NCI-H1417 treated with DMSO at 0.1 percent for 48 hours (cell line): ENCODE measurements around the gene IFNL2.
"Not testable (repeated sequence)": the region's sequence is repeated elsewhere in the genome, so short reads cannot be mapped to it uniquely, and the experiment has no call there.

Source experiments
- DNase-seq: peaks from one replicate; lab custom pipeline; 2025; lab: John Stamatoyannopoulos, UW

Gene IFNL2

GRCh38 chr19:39297931-39298634 lies 29.9 kb downstream of the IFNL2 start:
- DNase-seq = no peak

DNA sequence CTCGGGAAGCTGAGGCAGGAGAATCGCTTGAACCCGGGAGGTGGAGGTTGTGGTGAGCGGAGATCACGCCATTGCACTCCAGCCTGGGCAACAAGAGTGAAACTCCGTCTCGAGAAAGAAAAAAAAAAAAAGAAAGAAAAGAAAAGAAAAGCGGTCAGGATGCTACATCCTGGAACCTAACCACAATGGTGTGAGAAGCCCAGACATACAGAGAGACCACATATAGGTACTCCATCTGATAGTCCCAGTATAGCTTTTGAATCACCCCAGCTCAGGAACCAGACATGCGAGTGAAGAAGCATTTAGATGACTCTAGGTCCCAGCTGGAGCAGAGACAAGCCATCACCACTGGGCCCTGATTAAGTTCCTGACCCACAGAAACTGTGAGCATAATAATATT lies 31.2 kb downstream of the IFNL2 start:
- DNase-seq = no peak

DNA sequence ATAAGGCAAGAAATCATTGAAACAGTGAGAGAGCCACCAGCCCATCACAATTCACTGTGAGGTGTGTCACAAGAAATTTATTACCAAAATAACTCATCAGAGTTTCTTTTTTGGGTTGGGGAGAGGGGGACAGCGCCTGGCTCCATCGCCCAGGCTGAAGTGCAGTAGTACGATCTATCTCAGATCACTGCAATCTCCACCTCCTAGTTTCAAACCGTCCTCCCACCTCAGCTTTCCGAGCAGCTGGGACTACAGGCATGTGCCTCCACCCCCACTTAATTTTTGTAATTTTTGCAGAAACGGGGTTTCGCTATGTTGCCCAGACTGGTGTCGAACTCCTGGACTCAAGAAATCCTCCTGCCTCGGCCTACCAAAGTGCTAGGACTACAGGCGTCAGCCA lies 31.6 kb downstream of the IFNL2 start:
- no peak for DNase-seq

DNA sequence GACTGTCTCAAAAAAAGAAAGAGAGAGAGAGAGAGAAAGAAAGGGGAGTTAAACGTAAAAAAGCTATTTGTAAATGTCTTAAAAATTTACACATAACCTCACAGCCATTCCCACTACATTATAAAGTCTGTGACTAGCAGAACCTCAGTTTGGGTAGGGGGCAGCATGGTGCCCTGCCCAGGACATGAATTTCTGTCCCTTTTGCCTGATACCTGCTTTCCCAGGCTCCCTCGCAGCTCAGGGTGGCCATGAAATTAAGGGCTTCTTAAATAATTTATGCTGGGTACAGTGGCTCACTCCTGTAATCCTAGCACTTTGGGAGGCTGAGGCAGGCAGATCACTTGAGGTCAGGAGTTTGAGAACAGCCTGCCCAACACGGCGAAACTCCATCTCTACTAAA lies 32.8 kb downstream of the IFNL2 start:
- DNase-seq = no peak

DNA sequence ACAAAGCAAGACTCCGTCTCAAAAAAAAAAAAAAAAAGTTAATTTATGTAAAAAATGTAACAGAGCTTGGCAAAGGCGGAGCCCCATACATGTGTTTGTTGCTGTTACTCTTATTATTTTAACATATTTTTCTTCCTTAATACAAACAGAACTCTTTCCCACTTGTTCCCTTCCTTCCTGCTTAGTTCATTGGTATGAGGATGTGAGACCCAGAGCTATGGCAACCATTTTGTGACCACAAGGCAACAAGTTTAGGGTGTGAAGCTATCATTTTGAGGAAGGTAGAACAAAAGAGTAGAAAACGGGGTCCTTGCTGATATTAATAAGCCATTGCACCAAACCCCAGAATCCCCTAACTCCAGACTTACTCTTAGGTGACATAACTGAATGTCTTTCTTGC lies 33.4 kb downstream of the IFNL2 start:
- no peak for DNase-seq

GRCh38 chr19:39303373-39304184 lies 35.4 kb downstream of the IFNL2 start:
- DNase-seq = no peak

DNA sequence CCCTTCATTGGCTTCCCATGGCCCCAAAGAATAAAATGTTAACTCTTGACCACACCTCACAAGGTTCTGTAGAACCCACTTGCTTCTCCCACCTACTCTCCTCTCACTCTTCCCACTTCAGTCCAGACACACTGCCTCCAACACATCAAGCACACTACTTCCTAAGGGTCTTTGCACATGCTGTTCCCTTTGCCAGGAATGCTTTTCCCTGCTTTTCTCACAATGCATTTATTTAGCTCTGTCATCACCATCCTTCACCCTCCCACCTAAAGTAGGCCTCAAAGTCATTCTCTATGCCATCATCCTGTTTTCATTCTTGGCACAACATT lies 36.0 kb downstream of the IFNL2 start:
- no peak for DNase-seq

DNA sequence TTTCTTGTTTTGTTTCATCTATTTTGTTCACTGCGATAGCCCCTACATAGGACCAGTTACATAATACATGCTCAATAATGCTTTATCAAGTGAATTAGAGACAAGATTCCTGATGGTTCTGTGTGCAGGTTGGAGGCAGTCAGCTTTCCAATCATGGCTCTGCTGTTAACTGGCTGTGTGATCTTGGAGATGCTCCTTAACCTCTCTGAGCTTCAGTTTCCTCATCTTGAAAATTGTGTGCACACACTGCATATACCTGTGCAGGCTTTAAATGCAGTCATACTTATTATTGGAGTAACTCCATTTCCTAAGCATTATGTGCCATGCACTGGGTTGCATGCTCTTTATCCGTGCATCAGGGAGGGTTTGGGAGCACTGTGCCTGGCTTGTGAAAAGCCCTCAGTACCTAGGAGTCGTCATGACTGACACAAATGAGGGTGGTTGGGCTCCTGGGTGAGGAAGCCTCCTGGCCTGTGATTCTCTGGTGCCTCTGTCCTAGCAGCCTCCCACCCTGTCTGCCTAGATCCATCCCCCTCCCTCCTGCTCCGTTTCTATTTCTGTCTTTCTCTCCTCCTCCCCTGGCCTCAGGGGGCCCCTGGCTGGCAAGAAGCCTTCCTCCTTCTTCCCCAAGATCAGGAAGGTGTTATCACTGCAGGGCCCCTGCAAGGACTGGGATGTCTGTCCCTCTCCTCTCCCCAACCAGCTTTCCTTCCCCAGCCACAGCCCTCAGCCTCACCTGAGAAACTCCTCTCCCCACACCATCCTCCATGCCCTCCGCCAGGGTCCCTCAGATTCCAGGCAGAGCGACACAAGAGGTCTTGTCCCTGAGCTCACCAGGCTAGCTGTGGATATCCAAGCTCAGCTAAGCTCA lies 36.7 kb downstream of the IFNL2 start:
- no peak for DNase-seq

GRCh38 chr19:39306075-39306474 lies 37.9 kb downstream of the IFNL2 start:
- no peak for DNase-seq

DNA sequence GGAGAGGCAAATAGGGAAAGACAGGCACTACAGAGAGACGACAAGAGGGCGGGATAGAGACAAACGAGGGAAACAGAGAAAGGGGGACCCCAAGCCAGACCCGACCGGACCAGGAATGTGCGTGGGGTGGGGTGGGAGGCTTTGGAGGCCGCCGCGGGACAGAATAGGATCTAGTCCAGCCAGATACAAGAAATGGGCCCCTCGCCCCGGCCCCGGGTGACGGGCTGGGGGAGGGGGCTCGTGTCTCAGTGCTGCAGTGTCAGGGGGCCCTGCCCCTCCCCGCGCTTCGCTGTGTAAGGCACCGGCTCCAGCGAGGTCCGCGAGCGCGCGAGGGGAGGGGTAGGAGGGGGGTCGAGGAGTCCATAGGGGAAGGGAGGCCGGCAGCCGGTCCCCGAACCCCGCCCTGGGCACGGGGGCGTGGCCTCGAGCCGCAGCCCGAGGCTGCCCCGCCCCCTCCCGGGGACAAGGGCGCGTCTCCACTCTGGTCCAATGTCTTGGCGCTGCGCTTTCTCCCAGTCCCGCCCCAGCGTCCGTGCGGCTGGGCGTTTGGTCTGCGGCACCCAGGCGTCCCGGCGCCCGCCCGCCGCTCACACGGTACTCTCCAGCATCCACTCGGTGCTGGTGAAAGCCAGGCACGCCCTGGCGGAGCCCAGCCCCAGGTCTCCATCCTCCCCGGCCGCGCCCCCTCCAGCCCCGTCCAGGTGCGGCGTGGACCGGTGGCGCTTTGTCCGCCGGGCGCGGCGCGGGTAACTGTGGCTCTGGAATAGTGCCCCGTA lies 39.0 kb downstream of the IFNL2 start:
- DNase-seq = no peak

DNA sequence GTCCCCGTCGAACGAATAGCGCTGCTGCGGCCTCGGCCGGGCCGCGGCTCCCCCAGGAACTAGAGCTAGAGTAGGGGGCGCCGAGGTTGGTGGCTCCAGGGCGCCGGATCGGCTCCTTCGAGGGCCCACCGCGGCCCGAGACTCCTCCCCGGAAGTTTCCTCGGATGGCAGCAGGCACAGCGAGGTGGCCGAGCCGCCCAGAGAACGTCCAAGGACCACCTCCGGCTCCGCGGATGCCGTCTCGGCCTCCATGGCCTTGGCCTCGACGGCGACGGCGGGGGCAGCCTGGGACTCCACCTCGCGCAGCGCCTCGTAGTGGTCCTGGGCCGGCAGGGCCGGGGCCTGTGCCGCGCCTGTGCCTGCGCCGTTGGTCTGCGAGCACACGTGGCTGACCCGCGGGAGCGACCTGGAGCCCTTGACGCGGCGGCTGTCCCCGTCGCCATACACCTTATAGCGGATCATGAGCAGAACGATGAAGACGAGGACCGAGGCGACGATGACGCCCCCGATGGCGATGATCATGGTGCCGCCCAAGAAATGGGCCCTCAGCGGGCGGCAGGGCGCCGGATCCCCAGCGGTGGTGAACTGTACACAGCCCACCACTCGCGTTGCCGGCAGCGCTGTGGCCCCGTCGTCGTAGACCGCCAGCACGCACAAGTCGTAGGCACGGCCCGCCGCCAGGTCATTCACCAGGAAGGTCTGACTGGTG lies 39.8 kb downstream of the IFNL2 start:
- no peak for DNase-seq

- DNase-seq = no peak
Measured at GRCh38 chr19:39308531-39309304, 40.5 kb downstream of the IFNL2 start.

DNA sequence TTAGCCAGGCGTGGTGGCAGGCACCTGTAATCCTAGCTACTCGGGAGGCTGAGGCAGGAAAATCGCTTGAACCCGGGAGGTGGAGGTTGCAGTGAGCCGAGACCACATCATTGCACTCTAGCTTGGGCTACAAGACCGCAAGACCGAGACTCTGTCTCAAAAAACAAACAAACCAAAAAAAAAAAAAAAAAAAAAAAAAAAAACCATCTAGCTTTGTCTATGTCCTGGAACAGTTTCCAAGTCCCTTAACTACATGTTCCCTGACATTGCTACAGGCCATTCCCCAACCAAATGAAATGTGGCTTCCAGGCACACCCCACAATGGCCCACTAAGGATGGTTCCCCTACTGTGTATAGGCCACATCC lies 41.1 kb downstream of the IFNL2 start:
- not testable (repeated sequence) for DNase-seq

DNA sequence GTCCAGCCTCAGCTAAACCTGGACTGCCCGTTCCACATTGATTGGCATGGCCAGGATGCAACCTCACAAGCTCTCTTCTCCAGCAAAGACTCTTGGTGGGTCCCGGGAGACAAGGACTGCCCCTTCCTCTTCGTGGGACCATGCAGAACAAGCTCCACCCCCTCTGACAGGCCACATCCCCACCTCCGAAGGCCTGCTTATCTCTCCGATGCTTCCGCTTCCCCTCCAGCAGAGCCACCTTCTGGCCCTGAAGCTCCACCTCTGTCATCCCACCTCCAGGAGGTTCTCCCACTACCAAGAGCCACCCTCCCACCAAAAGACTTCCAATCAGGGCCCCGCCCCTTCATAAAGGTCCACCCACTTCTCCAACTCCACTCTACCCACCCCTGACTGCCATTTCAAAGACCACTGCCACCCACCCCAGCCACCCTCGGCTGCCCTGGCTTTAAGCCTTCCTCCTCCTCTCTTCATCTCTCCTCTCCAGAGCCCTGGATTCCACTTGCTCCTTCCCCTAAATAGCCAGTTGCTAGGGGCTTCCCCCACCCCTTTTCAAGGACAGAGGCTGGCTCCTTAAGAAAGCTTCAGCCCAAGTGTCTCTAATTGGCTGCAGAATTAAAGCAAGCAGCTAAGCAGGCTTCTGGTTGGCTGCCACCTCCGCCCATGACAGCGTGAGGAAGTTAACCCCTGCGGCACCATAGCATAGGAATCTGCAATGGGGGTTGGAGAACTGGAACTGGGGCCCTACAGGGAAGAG lies 42.5 kb downstream of the IFNL2 start:
- DNase-seq = no peak

GRCh38 chr19:39314016-39314728 lies 46.0 kb downstream of the IFNL2 start:
- DNase-seq = no peak

DNA sequence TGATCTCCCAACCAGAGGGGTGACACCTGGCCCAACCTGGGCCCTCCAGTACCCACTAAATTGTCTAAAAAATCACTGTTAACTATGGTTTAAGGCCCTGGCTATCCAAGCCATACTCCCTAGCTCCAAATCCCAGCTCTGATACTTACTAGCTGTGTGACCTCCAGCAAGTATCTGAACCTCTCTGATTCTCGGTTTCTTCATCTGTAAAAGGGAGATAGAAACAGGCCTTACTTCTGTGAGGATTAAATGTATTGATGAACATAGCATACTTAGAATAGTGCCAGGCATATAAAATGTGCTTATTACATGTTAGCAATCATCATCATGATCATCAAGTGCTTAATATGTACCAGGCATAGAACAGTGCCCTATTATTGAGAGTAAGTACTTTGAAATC lies 47.7 kb downstream of the IFNL2 start:
- DNase-seq = no peak

GRCh38 chr19:39316627-39317321 lies 48.6 kb downstream of the IFNL2 start:
- no peak for DNase-seq

GRCh38 chr19:39317476-39317875 lies 49.3 kb downstream of the IFNL2 start:
- no peak for DNase-seq

GRCh38 chr19:39318071-39318470 lies 49.9 kb downstream of the IFNL2 start:
- no peak for DNase-seq
